GM12891 (cell line): Measurements from ENCODE around the gene PDZRN3.

Experiments
- PAX5 ChIP-seq: IDR thresholded peaks from 2 replicates; pipeline ENCODE4 v1.6.1; 2011; ENCODE audit warnings: low read length, moderate library complexity, mild to moderate bottlenecking; ENCODE audit not compliant: insufficient read depth, severe bottlenecking
- POLR2A ChIP-seq: IDR thresholded peaks from 2 replicates; pipeline ENCODE4 v1.6.1; 2011; ENCODE audit warnings: low read depth, low read length, control low read depth

DNA sequence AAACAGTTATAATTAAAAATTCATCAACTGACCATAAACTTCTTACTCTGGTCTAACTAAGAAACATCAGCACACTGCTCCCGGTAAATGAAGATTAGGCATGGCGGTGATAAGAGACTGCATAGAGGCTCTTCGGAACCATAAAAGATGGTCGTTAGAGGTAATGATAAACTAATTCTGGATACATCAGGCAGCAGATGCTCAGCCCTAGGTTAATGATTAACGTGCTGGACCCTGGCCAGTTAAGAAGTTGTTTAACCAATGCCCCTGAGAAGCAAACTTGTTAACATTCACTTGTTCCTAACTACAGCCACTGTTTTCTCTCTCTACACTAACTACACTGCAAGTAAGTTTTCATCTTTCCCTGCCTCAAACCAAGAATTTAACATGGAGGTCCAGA is 111.5 kb downstream of the PDZRN3 start:
- TF ChIP-seq PAX5 (no peak), POLR2A (no peak)
